Gastroesophageal sphincter (tissue), 3 donors: ENCODE measurements around the gene SLC17A4.

Experiments
- CTCF ChIP-seq, 4 experiments: fragments of 200-600 bp in 2 of 4; fragments of 450-650 bp in 2 of 4; sonication (generic) in 1 of 4; IDR thresholded peaks; one replicate each; pipeline ENCODE4 v1.5.1; 2017 to 2019; ENCODE audit warnings: antibody characterized with exemption in 4 of 4, mild to moderate bottlenecking in 2 of 4, moderate library complexity in 2 of 4
- EP300 ChIP-seq: sonication (generic); formaldehyde crosslinking; IDR thresholded peaks from one replicate; pipeline ENCODE4 v1.6.1; 2017; ENCODE audit warnings: antibody characterized with exemption, mild to moderate bottlenecking
- POLR2A ChIP-seq, 2 donors: fragments of 450-650 bp; IDR thresholded peaks; one replicate each; pipeline ENCODE4 v1.6.1; 2017; ENCODE audit warnings: antibody characterized with exemption in 2 of 2, mild to moderate bottlenecking in 2 of 2, moderate library complexity in 1 of 2
- POLR2AphosphoS5 ChIP-seq: sonication (generic); formaldehyde crosslinking; IDR thresholded peaks from one replicate; pipeline ENCODE4 v1.6.1; 2017; ENCODE audit warnings: antibody characterized with exemption

DNA sequence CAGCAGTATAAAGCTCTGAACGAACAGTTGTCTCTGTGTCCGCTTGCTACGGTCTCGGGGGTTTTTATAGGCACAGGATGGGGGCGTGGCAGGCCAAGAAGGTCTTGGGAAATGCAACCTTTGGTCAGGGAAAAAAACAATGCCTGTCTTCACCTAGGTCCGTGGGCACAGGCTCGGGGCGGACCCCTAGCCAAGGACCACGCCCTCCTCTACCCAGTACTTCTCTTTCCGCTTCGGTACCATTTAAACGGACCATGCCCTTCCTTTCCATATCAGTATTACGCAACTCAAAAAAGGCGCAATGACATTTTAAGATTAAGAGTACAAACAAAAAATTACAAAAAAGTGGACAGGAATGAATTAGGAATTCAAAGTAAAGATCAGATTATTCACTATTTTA, 44.3 kb upstream of the SLC17A4 start:
- TF ChIP-seq POLR2A (IDR thresholded peaks at IDR 0.05) (no peak), CTCF (IDR thresholded peaks at IDR 0.05) (no peak), EP300 (no peak), POLR2AphosphoS5 (no peak)
